Measurements from ENCODE around the gene RAB8B.

Gene RAB8B

DNA sequence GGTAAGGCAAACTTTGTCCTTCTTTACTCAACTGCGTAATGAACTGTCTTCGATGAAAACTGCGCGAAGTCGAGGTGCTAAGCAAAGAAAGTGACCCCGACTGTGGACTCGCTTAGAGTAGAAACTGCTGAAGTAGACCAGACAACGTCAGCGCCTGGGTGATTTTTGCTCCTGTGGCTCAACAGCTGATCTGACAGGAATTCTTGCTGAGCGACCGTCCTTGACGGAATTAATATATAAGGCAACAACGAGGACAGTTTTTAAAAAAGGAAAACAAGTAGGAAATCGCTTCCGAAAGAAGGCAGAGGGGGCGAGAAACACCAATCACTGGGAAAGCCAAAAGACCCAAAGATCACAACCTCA is 32.7 kb upstream of the RAB8B start:
- no peak for TF ChIP-seq ZFX (IDR thresholded peaks at IDR 0.05; ENCODE audit: borderline replicate concordance)
- TF ChIP-seq, protein P1, sequence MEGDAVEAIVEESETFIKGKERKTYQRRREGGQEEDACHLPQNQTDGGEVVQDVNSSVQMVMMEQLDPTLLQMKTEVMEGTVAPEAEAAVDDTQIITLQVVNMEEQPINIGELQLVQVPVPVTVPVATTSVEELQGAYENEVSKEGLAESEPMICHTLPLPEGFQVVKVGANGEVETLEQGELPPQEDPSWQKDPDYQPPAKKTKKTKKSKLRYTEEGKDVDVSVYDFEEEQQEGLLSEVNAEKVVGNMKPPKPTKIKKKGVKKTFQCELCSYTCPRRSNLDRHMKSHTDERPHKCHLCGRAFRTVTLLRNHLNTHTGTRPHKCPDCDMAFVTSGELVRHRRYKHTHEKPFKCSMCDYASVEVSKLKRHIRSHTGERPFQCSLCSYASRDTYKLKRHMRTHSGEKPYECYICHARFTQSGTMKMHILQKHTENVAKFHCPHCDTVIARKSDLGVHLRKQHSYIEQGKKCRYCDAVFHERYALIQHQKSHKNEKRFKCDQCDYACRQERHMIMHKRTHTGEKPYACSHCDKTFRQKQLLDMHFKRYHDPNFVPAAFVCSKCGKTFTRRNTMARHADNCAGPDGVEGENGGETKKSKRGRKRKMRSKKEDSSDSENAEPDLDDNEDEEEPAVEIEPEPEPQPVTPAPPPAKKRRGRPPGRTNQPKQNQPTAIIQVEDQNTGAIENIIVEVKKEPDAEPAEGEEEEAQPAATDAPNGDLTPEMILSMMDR (IDR thresholded peaks at IDR 0.05) = no peak
- peak overlapping the region; percentile 90 for H3K27ac ChIP-seq

DNA sequence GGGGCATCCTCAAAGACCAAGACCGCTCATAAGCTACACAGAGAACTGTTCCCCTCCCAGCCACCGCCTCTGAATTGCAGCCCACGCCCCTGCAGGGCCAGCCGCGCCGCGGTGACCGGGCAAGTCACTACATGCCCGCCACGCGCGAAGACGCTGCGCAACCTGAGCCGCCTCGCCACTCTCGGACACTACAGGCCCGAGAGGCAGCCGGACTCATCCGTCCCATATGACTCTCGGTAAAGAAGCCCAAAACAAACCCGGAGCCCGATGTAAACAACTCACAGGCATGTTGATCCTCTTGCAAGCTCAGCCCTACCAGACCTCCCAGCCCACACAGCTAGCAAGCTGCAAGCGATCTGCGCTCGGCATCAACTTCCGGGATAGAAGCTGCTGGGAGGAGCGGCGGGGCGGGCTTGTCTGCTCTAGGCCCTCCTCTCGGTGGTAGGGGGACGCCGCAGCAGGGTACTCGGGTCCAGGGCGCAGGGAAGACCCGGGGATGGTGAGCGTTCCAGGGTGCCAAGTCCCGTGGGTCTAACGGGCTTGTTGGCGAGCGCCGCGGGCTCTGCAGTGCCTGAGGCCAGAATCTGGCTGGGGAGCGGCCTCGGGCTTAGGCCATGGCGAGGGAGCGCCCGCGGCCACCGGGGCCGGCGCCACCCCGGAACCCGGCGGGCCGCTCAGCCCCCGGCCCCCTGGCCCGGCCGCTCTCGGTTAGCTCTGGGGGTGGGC is 32.1 kb upstream of the RAB8B start, which contains the start of gene RPS27L:
TSS of gene RPS27L (minus strand) at position 360 of the 726 bp plus-strand sequence. CDS start at position 288, 72 bp downstream.
- TF ChIP-seq, protein P1 (IDR thresholded peaks at IDR 0.05) = no peak
- no peak for TF ChIP-seq ZFX (IDR thresholded peaks at IDR 0.05; ENCODE audit: borderline replicate concordance)
- H3K27ac ChIP-seq = peak within 1 kb of the TSS; percentile 90

DNA sequence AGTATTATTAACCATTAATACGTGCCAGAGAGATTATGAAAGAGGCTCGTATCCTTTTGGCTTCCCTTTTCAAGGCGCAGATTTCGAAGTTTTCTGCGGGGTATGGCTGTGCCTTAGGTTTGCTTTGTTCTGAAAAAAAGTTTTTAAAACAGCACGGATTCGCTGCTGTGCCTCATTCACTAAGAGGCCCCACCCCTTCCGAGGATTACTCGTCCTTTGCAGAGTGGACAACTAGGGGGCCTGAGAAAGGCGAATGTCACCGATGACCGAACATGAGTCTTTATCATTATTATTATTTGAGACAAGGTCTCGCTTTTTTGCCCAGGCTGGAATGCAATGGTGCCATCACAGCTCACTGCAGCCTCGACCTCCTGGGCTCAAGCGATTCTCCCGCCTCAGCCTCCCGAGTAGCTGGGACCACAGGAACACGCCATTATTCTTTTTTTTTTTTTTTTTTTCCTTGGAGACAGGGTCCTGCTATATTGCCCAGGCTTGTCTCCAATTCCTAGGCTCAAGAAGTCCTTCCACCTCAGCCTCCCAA is 31.4 kb upstream of the RAB8B start:
- TF ChIP-seq ZFX (IDR thresholded peaks at IDR 0.05; ENCODE audit: borderline replicate concordance) = no peak
- TF ChIP-seq, protein P1 (IDR thresholded peaks at IDR 0.05) = peak; percentile 18; the same call in 1 of the 2 replicates
- peak overlapping the region; percentile 90 for H3K27ac ChIP-seq

DNA sequence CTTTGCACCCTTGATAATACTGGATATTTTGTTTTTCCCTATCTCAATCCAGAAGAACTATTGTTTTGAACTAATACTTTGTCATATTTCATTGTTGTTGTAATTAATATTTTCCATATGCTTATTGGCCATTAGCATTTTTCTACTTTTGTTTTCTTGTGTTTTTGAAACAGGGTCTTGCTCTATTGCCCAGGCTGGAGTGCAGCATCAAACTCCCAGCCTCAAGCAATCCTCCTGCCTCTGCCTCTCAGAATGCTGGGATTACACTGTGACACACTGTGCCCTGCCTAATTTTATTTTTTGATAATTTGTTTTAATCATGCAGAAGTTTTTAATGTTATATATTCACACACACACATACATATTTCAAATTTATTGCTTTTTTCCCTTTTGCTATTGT is 28.8 kb upstream of the RAB8B start:
- no peak overlapping the region for H3K27ac ChIP-seq
- TF ChIP-seq, protein P1 (IDR thresholded peaks at IDR 0.05) = no peak
- TF ChIP-seq ZFX (IDR thresholded peaks at IDR 0.05; ENCODE audit: borderline replicate concordance) = no peak

DNA sequence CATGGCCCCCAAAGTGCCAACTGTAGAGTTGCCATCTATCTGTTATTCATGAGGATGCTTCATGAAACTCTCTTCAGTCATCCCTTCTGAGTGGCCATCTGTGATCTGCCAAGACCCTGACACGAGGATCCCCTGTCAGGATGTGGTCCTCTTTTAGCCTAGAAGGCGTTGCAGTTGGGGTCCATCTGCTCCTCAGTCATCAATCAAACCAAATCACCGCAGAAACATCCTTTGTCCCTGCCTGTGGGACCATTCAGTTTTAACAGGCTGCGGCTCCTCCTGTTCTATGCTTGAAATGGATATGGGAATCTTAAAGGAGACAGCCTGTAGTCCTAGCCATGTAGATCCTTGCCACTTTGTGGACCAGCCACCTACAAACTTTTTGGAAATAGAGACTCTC is 26.2 kb upstream of the RAB8B start:
- no peak for TF ChIP-seq ZFX (IDR thresholded peaks at IDR 0.05; ENCODE audit: borderline replicate concordance)
- TF ChIP-seq, protein P1 (IDR thresholded peaks at IDR 0.05) = no peak
- no peak overlapping the region for H3K27ac ChIP-seq

DNA sequence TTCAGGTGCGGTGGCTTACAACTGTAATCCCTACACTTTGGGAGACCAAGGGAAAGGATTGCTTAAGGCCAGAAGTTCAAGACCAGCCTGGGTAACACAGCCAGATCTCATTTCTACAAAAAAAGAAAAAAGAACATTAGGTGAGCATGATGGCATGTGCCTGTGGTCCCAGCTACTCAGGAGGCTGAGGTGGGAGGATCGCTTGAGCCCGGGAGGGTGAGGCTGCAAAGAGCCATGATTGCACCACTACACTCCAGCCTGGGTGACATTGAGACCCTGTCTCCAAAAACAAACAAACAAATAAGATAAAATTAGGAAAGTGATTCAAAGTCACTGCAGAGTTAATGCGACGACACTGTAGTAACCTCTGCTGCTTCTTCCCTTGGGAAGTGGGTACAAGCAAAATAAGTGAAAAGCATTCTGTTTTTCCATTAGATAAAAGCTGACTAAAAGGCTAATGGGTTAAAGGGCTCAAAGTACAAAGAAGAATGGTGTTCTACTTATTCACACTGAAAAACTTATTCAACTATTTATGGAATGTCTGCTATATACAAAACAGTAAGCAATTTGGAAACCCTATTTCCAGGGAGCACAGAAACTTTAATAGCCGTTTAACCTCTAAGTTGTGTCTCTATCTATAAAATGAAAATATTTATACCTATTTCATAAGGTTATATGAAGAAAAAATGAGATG is 24.1 kb upstream of the RAB8B start:
- TF ChIP-seq, protein P1 (IDR thresholded peaks at IDR 0.05) = no peak
- no peak for TF ChIP-seq ZFX (IDR thresholded peaks at IDR 0.05; ENCODE audit: borderline replicate concordance)
- no peak overlapping the region for H3K27ac ChIP-seq

DNA sequence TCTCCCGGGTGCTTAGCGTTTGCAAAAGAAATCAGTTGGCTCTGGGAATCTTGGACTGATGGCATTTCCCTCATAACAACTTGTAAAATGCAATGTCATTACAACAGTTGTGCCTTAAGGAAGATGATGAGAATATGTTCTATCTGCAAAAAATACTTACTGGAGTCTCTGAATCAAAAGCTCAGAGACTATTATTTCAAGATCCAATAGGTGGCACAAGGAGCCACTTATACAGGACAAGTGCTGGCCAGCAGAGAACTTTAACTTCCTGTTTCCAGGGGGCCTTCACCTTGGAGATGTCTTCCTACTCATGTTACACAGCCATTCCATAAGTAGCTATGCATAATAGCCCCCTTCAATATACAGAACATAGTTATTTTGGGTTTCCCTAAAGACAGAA is 23.2 kb upstream of the RAB8B start:
- H3K27ac ChIP-seq = no peak overlapping the region

More for the DNA sequence above, 23.2 kb upstream of the RAB8B start:
- no peak for TF ChIP-seq ZFX (IDR thresholded peaks at IDR 0.05; ENCODE audit: borderline replicate concordance)
- TF ChIP-seq, protein P1 (IDR thresholded peaks at IDR 0.05) = no peak

Measured in 22Rv1 (cell line).